GM10847 (cell line): ENCODE data around the gene GRM8.

Experiments
- POLR2A ChIP-seq: IDR thresholded peaks from 2 replicates; pipeline ENCODE4 v1.6.1; 2011; ENCODE audit not compliant: insufficient read length; ENCODE audit errors: extremely low read depth

Gene GRM8

GRCh38 chr7:126958367-126958766 lies 294.4 kb downstream of the GRM8 start:
- TF ChIP-seq POLR2A: no peak

GRCh38 chr7:126957443-126957842 lies 295.3 kb downstream of the GRM8 start:
- TF ChIP-seq POLR2A: no peak

GRCh38 chr7:126953461-126953860 lies 299.3 kb downstream of the GRM8 start:
- no peak for TF ChIP-seq POLR2A

- TF ChIP-seq POLR2A: no peak
Observed at GRCh38 chr7:126948664-126949063, 304.1 kb downstream of the GRM8 start.

- TF ChIP-seq POLR2A: no peak
Observed at GRCh38 chr7:126940723-126941307, 311.9 kb downstream of the GRM8 start.

- TF ChIP-seq POLR2A: no peak
Observed at GRCh38 chr7:126937171-126937570, 315.6 kb downstream of the GRM8 start.

GRCh38 chr7:126931581-126931980 lies 321.2 kb downstream of the GRM8 start:
- TF ChIP-seq POLR2A: no peak

- TF ChIP-seq POLR2A: no peak
Observed at GRCh38 chr7:126930166-126930565, 322.6 kb downstream of the GRM8 start.

GRCh38 chr7:126924477-126924876 lies 328.3 kb downstream of the GRM8 start:
- no peak for TF ChIP-seq POLR2A

GRCh38 chr7:126881315-126881714 lies 371.4 kb downstream of the GRM8 start:
- TF ChIP-seq POLR2A: no peak

- TF ChIP-seq POLR2A: no peak
Observed at GRCh38 chr7:126856691-126857291, 395.9 kb downstream of the GRM8 start.

- TF ChIP-seq POLR2A: no peak
Observed at GRCh38 chr7:126845331-126845730, 407.4 kb downstream of the GRM8 start.

- no peak for TF ChIP-seq POLR2A
Observed at GRCh38 chr7:126843883-126844282, 408.9 kb downstream of the GRM8 start.

GRCh38 chr7:126843336-126843735 lies 409.4 kb downstream of the GRM8 start:
- TF ChIP-seq POLR2A: no peak

- TF ChIP-seq POLR2A: no peak
Observed at GRCh38 chr7:126842451-126842850, 410.3 kb downstream of the GRM8 start.

- no peak for TF ChIP-seq POLR2A
Observed at GRCh38 chr7:126840869-126841268, 411.9 kb downstream of the GRM8 start.

- TF ChIP-seq POLR2A: no peak
Observed at GRCh38 chr7:126839624-126840023, 413.1 kb downstream of the GRM8 start.

- TF ChIP-seq POLR2A: no peak
Observed at GRCh38 chr7:126838194-126838593, 414.5 kb downstream of the GRM8 start.

GRCh38 chr7:126820925-126821324 lies 431.8 kb downstream of the GRM8 start:
- no peak for TF ChIP-seq POLR2A
